GM12801 (cell line): ENCODE results near the gene PHACTR3.

Experiments used
- TF ChIP-seq, protein P1 (sequence below): IDR thresholded peaks from one replicate; pipeline ENCODE4 v1.5.1; 2011; ENCODE audit warnings: control low read depth; ENCODE audit not compliant: insufficient read length; ENCODE audit errors: extremely low read depth

PHACTR3 gene

GRCh38 chr20:59564943-59565342 lies 39.4 kb upstream of the PHACTR3 start:
- TF ChIP-seq, protein P1, sequence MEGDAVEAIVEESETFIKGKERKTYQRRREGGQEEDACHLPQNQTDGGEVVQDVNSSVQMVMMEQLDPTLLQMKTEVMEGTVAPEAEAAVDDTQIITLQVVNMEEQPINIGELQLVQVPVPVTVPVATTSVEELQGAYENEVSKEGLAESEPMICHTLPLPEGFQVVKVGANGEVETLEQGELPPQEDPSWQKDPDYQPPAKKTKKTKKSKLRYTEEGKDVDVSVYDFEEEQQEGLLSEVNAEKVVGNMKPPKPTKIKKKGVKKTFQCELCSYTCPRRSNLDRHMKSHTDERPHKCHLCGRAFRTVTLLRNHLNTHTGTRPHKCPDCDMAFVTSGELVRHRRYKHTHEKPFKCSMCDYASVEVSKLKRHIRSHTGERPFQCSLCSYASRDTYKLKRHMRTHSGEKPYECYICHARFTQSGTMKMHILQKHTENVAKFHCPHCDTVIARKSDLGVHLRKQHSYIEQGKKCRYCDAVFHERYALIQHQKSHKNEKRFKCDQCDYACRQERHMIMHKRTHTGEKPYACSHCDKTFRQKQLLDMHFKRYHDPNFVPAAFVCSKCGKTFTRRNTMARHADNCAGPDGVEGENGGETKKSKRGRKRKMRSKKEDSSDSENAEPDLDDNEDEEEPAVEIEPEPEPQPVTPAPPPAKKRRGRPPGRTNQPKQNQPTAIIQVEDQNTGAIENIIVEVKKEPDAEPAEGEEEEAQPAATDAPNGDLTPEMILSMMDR, result no peak

DNA sequence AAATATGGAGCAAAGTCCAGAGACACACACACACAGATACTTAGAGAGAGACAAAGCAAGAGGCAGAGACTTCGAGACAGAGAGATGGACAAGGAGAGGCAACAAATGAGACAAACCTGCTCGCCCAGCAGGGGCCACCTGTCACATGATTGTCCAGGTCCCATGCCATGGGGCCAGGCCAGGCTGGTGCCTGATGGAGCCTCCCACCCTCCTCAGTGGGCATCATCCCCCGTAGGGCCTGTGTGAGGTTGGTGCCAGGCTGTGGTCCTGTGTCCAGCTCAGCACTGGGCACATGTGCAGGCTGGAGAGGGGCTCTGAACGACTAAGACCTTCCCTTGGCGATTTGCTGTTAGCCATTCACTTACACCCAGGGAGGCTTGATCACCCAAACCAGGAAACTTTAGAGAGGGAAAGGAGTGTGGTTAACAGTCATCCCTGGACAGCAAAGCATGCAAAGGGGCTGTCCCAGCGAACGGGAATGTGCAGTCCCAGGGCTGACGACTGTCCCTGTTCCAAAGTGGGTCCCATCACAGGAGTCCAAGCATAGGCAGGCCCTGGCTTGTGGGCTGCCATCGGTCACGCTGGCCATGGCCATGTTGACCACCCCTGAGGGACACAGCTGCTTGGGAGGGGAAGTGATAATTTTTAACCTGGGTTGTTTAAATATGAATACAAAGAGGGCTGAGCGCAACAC lies 38.4 kb upstream of the PHACTR3 start:
- TF ChIP-seq, protein P1, result no peak

DNA sequence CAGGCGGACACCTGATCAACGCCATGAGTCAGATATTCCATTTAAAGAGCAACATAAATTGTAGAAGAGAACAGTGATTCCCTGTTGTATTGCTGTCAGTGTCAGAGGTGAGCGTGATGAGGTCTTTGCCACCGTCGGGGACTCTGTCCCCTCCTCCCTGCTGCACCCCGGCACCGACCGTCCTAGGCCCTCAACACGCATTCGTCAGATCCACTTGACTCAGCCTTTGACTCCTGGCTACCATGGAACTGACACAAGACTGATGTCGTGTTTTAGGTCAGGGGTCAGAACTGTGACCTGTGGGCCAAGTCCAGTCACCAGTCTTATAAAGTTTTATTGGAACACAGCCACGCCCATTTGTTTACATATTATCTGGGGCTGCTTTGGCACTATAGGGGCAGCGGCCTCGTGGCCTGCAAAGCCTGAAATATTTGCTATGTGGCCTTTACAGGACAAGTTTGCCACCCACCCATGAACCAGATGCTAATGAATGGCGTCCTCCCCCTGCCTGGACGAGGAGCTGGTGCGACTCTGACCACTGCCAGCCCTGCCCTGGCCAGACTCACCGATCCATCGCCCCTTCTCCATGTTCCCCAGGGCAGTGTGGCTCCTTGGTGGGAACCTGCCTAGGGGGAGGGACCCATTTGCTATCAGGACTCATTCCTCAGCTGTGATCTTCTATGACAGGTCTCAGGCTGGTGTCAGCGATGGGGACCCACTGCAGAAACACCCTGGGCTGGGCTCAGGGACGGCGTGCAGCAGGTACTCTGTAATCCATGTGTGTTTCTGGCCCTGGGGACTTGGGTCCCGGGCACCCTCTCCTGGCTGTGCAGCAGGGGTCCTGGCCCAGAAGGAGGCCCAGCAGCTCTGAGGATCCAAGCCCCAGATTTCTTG lies 37.5 kb upstream of the PHACTR3 start:
- TF ChIP-seq, protein P1, result no peak

DNA sequence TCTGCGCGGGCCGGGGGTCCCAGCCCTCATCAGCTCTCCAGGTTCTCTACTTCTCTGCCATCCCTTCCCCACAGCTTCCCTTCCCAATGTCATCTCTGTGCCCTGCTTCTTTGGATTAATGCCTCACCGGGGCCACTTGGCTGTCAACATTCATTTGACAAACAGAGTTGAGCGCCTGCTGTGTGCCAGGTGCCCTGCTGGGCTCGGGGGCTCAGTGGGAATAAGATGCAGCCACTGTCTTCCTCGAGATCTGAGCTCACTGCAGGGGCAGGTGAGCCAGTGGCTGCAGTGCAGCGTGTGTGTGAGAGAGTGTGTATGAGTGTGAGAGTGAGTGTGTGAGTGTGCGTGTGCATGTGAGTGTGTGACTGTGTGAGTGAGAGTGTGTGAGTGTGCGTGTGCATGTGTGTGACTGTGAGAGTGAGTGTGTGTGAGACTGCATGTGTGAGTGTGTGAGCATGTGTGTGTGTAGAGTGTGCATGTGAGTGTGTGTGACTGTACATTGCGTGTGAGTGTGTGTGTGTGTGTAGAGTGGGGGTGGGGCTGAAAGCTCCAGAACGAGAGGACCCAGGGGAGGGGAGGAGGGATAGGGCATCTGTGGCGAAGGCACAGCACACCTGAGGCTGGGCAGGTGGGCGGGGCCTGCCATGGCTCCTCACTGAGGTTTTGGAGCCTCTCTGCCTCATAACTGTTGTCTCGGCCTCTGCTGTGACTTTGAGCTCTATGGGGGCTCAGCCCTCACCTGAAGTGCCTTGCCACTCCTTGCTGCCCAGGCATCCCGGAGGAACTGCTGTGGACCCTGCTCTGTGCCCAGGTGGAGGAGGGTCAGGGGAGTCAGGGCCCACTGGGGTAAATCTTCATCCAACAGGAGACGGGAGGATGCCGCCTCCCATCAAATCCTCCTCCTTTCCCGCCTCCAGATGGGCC lies 36.5 kb upstream of the PHACTR3 start:
- TF ChIP-seq, protein P1, result no peak

DNA sequence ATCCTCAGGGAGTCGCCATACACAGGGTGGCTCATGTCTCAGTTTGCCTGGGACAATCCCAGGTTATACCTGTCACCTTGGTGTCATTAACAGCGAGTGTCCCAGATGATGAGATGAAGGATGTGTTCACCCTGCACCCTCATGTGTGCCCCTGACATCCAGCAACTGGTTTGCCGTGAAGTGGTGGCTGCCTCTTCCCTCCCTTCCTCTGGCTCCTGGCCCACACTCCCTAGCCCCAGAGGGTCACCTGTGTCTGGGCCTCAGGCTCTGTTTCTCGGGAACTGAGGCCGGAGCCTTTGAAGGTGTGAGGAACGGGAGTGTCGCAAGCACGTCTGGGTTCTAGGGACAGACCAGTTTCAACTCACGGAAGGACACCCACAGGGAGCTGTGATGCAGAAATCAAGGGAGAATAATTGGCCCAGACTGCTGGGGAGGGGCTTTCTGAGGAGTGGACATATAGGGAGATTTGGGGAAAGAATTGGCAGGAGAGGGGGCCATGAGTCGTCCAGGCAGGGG lies 35.8 kb upstream of the PHACTR3 start:
- TF ChIP-seq, protein P1, result no peak

DNA sequence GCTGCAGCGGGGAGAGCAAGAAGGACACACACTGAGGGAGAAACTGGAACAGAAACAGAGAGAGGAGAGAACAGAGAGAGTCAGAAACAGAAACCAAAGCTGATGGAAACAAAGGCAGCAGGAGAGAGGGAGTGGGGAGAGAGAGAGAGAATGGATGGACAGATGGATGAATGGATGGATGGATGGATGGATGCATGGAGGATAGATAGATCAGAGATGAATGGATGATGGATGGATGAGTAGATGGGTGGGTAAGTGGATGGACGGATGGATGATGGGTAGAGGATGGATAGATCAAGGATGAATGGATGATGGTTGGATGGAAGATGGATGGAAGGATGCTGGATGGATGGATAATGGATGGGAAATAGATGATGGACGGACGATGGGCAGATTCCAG lies 35.0 kb upstream of the PHACTR3 start:
- TF ChIP-seq, protein P1, result no peak

DNA sequence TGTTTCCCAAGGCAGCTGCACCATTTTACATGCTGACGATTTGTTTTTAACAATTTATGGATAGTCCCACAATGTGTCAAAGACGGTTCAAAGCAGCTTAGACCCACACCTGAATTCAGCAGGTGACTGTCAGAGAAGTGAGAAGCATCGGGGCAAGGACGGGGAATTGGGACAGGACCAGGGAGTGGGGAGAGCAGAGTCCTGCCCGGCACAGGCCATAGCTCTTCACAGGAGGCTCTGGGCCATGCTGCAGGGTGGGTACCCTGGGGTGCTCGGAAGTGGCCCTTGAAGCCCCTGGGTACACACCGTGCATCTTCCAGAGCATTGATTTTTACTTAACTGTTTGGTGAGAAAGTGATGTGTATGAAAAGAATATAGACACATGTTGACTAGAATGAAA lies 33.2 kb upstream of the PHACTR3 start:
- TF ChIP-seq, protein P1, result no peak
